ENCODE data around the gene RNASEL.

Gene RNASEL

GRCh38 chr1:182525342-182525741 lies 63.7 kb downstream of the RNASEL start:
- DNase-seq (ENCODE audit: extremely low read depth, low read depth), result no peak
- H3K4me3 ChIP-seq (replicated peaks; ENCODE audit: low read depth, low read length), result no peak overlapping the region
- no peak for TF ChIP-seq CTCF (IDR thresholded peaks at IDR 0.05; ENCODE audit: low read depth, low read length, missing control alignments)
